ENCODE results near the gene MICU1. TPM values are rescaled to one million over a fixed set of nuclear protein-coding genes. Genes with fewer than 3 reads are reported as not detected.

MICU1 gene
- total RNA-seq, 2 experiments from 2014 or later: 9.4 to 12.1 TPM

DNA sequence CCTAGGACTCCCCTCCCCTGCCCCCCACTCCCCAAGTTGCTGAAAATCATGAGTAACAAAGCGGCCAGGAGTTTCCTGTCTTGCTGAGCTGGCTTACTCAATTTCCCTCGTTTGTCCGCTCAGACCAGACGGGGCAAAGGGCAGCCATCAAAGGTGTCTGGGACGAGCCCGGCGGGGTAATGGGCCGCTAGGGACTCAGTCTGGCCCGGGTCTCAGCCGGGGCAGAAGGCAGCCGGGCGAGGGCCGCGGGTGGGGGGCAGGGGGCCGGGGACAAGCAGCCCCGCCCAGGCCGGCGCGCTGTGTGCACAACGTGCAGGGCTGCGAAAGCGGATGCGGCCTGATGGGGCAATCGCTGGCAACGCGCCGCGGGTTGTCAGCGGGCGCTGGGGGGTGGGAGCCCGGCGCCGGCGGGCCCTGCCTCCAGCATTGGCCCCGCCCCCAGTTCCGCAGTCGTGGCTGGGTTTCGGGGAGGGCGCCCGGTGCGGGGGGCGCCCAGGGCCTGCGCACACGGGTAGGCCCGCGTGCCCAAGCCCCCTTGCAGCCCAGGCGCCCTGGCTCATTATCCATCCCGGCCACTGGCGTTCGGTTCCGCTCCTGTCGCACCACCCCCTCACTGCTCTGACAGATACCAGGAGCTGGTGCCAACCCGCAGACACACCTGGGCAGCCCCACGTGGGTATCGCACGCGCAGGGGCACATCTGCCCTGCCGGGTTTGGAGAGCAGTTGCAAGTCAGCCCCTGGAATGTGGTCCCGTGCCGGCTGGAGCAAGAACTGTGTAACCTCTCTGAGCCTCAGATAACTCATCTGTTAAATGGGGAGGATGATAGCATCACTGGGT is 306.2 kb downstream of the MICU1 start:
- H3K9me3 Mint-ChIP-seq: no peaks in the 10 kb centered on the region
- ChIA-PET POLR2A (interaction anchor here (0.9 to 8.5 kb wide), 20 partner anchors 7 to 260 kb away, joined by 3 to 93 read pairs (median 7); partner anchors contain the start of genes ANAPC16, ASCC1, DDIT4 and SPOCK2), CTCF (interaction anchor here (0.9 to 3.3 kb wide), 10 partner anchors 12 to 46 kb away, joined by 3 to 21 read pairs (median 5); partner anchors contain the start of gene DDIT4)
- DNase-seq (peak; percentile 77 to 95 (median 88)), ATAC-seq (ENCODE audit: poor library complexity) (peak; percentile 65)
- Histone ChIP-seq H3K27ac (ENCODE audit: low read depth in 1 of 2, low read length in 2 of 2) (peak overlapping the region; percentile 86 to 95), H3K9me3 (ENCODE audit: control insufficient read depth in 1 of 2, insufficient read depth in 1 of 2, low read length in 2 of 2) (no peaks in the 10 kb centered on the region), H3K4me3 (ENCODE audit: low read length) (peak overlapping the region; percentile 52), H3K36me3 (ENCODE audit: insufficient read depth, low read length) (no peaks in the 10 kb centered on the region), H3K4me1 (ENCODE audit: insufficient read depth, low read length) (peaks cover 93% of the 10 kb centered on the region), H3K27me3 (ENCODE audit: control insufficient read depth in 1 of 2, insufficient read depth in 2 of 2, low read length in 2 of 2) (no peaks in the 10 kb centered on the region)
- peaks cover 89% of the 10 kb centered on the region for H3K4me1 Mint-ChIP-seq (ENCODE audit: low read depth)
- TF ChIP-seq, protein P1, sequence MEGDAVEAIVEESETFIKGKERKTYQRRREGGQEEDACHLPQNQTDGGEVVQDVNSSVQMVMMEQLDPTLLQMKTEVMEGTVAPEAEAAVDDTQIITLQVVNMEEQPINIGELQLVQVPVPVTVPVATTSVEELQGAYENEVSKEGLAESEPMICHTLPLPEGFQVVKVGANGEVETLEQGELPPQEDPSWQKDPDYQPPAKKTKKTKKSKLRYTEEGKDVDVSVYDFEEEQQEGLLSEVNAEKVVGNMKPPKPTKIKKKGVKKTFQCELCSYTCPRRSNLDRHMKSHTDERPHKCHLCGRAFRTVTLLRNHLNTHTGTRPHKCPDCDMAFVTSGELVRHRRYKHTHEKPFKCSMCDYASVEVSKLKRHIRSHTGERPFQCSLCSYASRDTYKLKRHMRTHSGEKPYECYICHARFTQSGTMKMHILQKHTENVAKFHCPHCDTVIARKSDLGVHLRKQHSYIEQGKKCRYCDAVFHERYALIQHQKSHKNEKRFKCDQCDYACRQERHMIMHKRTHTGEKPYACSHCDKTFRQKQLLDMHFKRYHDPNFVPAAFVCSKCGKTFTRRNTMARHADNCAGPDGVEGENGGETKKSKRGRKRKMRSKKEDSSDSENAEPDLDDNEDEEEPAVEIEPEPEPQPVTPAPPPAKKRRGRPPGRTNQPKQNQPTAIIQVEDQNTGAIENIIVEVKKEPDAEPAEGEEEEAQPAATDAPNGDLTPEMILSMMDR (IDR thresholded peaks at IDR 0.05): no peak
- intact Hi-C loops (cut with DNase I, micrococcal nuclease): loop anchor here (1.0 kb wide), 5 partner anchors 12 to 45 kb away; no protein-coding TSS in a partner anchor
- H3K36me3 Mint-ChIP-seq (ENCODE audit: low read depth): no peaks in the 10 kb centered on the region
- H3K4me3 Mint-ChIP-seq: peak overlapping the region; percentile 57
- peak overlapping the region; percentile 91 for H3K27ac Mint-ChIP-seq
- H3K27me3 Mint-ChIP-seq: no peaks in the 10 kb centered on the region

DNA sequence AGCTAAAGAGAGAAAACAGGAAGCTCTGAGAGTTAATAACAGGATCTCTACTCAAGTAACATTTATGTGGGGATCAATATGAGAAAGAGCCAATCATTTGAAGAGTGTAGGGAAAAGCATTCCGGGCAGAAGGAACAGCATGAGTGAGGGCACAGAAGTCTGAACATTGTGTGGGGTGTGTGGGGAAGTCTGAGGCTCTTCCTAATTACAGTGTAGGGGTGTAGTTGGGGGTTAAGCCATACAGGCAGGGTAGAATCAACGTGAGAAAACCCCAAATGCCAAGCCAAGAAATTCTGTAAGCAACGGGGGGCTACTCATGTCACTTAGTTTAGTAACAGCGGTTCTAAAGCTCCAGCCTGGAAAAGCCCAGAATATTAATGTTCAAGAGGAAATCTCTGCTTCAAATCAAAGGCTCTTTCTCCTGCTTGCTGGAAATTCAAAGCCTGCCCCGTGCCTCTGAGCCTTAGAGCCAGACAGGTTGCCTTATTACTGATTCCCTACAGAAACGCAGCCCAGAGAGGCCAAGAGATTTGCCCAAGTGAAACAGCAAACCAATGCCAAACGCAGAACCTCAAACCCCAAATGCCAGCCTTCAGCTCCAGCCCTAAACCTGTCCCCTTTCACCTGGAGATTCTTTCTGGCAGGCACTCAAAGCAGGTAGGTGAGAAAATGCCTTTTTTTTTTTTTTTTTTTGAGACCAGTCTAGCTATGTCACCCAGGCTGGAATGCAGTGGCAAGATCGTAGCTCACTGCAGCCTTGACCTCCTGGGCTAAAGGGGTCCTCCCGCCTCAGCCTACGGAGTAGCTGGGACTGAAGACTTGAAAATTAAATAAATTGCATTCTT is 307.2 kb downstream of the MICU1 start:
- Histone ChIP-seq H3K27ac (ENCODE audit: low read depth in 1 of 2, low read length in 2 of 2) (peak overlapping the region; percentile 86 to 95), H3K27me3 (ENCODE audit: control insufficient read depth in 1 of 2, insufficient read depth in 2 of 2, low read length in 2 of 2) (no peaks in the 10 kb centered on the region), H3K9me3 (ENCODE audit: control insufficient read depth in 1 of 2, insufficient read depth in 1 of 2, low read length in 2 of 2) (no peaks in the 10 kb centered on the region), H3K4me1 (ENCODE audit: insufficient read depth, low read length) (peaks cover 96% of the 10 kb centered on the region), H3K4me3 (ENCODE audit: low read length) (peak overlapping the region; percentile 52), H3K36me3 (ENCODE audit: insufficient read depth, low read length) (no peaks in the 10 kb centered on the region)
- no peak for ATAC-seq (ENCODE audit: poor library complexity)
- H3K27me3 Mint-ChIP-seq: no peaks in the 10 kb centered on the region
- H3K36me3 Mint-ChIP-seq (ENCODE audit: low read depth): no peaks in the 10 kb centered on the region
- H3K4me1 Mint-ChIP-seq (ENCODE audit: low read depth): peaks cover 79% of the 10 kb centered on the region
- CTCF ChIA-PET: interaction anchor here (1.2 to 3.3 kb wide), 10 partner anchors 11 to 45 kb away, joined by 3 to 21 read pairs (median 4); partner anchors contain the start of gene DDIT4
- peak in 1 of 14 experiments; percentile 48 for DNase-seq
- peak overlapping the region; percentile 91 for H3K27ac Mint-ChIP-seq
- TF ChIP-seq, protein P1 (IDR thresholded peaks at IDR 0.05): no peak
- peak overlapping the region; percentile 57 for H3K4me3 Mint-ChIP-seq
- POLR2A ChIA-PET: interaction anchor here (1.0 to 8.5 kb wide), 17 partner anchors 8 to 230 kb away, joined by 3 to 93 read pairs (median 11); partner anchors contain the start of genes ANAPC16, ASCC1, DDIT4 and SPOCK2
- H3K9me3 Mint-ChIP-seq: no peaks in the 10 kb centered on the region
- intact Hi-C loops (cut with DNase I, micrococcal nuclease): loop anchor here in 1 of 2 experiments (1.0 kb wide), 2 partner anchors 20 to 44 kb away; no protein-coding TSS in a partner anchor

Other genes with a start within 250 kb of the MICU1 start
- gene MCU, start 66.1 kb upstream of the MICU1 start, total RNA-seq: 10 to 100 TPM; 10.3 to 12.0 TPM